ENCODE measurements around the gene CHST11.

GRCh38 chr12:104701301-104701700 is 244.6 kb downstream of the CHST11 start:
- TF ChIP-seq CTCF (IDR thresholded peaks at IDR 0.05; ENCODE audit: low read depth, low read length, poor library complexity, severe bottlenecking) (no peak), EZH2phosphoT487 (IDR thresholded peaks at IDR 0.05; ENCODE audit: borderline replicate concordance, low read length) (no peak)

Data from DOHH2 (cell line).